ENCODE data around the gene PNRC1. TPM values are rescaled to one million over a fixed set of nuclear protein-coding genes. Genes with fewer than 3 reads are reported as not detected.
"Not testable (repeated sequence)": the region's sequence is repeated elsewhere in the genome, so short reads cannot be mapped to it uniquely, and the experiment has no call there.

Gene PNRC1
- total and polyA plus RNA-seq, 2 experiments from 2014 or later, result 35.0 to 38.6 TPM

DNA sequence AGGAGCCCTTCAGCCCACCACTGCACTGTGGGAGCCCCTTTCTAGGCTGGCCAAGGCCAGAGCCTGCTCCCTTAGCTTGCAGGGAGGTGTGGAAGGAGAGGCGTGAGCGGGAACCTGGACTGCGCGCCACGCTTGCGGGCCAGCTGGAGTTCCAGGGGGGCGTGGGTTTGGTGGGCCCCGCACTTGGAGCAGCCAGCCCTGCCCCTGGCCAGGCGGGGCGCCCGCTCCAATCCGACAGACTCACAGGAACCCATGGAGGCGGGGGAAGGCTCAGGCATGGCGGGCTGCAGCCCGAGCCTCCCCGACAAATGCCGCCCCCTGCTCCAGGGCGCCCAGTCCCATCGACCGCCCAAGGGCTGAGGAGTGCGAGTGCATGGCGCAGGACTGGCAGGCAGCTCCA lies 15.6 kb upstream of the PNRC1 start:
- not testable (repeated sequence) for H3K4me3 ChIP-seq; H3K27ac ChIP-seq (ENCODE audit: low read depth); H3K9me3 Mint-ChIP-seq; H3K36me3 Mint-ChIP-seq (ENCODE audit: low read depth); H3K4me3 Mint-ChIP-seq; H3K27me3 ChIP-seq (ENCODE audit: insufficient read depth); ATAC-seq; H2AFZ ChIP-seq; H3K27me3 Mint-ChIP-seq (ENCODE audit: insufficient read depth, low read depth, poor library complexity); H3K79me2 ChIP-seq (replicated peaks; ENCODE audit: insufficient read depth); H3K4me1 ChIP-seq (ENCODE audit: insufficient read depth); H3F3A ChIP-seq (replicated peaks; ENCODE audit: low read depth); H3K4me1 Mint-ChIP-seq; H3K27ac Mint-ChIP-seq; DNase-seq (ENCODE audit: low spot score); H3K9me2 ChIP-seq (ENCODE audit: insufficient read depth); H3K4me2 ChIP-seq; H3K36me3 ChIP-seq (ENCODE audit: insufficient read depth); H4K20me1 ChIP-seq (replicated peaks; ENCODE audit: insufficient read depth)

DNA sequence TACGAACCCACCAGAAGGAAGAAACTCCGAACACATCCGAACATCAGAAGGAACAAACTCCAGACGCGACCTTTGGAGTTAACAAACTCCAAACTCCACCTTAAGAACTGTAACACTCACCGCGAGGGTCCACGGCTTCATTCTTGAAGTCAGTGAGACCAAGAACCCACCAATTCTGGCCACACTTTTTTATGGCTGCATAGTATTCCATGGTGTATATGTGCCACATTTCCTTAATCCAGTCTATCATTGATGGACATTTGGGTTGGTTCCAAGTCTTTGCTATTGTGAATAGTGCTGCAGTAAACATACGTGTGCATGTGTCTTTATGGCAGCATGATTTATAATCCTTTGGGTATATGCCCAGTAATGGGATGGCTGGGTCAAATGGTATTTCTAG lies 14.4 kb upstream of the PNRC1 start:
- not testable (repeated sequence) for H3F3A ChIP-seq (replicated peaks; ENCODE audit: low read depth); H2AFZ ChIP-seq; H3K4me1 ChIP-seq (ENCODE audit: insufficient read depth); H3K4me3 ChIP-seq; H3K79me2 ChIP-seq (replicated peaks; ENCODE audit: insufficient read depth); H3K27me3 ChIP-seq (ENCODE audit: insufficient read depth); H3K4me3 Mint-ChIP-seq; H3K27ac ChIP-seq (ENCODE audit: low read depth); ATAC-seq; H3K27ac Mint-ChIP-seq; H3K4me2 ChIP-seq; H3K27me3 Mint-ChIP-seq (ENCODE audit: insufficient read depth, low read depth, poor library complexity); H3K9me3 Mint-ChIP-seq; H3K36me3 Mint-ChIP-seq (ENCODE audit: low read depth); H3K4me1 Mint-ChIP-seq; H4K20me1 ChIP-seq (replicated peaks; ENCODE audit: insufficient read depth); H3K36me3 ChIP-seq (ENCODE audit: insufficient read depth); DNase-seq (ENCODE audit: low spot score); H3K9me2 ChIP-seq (ENCODE audit: insufficient read depth)

DNA sequence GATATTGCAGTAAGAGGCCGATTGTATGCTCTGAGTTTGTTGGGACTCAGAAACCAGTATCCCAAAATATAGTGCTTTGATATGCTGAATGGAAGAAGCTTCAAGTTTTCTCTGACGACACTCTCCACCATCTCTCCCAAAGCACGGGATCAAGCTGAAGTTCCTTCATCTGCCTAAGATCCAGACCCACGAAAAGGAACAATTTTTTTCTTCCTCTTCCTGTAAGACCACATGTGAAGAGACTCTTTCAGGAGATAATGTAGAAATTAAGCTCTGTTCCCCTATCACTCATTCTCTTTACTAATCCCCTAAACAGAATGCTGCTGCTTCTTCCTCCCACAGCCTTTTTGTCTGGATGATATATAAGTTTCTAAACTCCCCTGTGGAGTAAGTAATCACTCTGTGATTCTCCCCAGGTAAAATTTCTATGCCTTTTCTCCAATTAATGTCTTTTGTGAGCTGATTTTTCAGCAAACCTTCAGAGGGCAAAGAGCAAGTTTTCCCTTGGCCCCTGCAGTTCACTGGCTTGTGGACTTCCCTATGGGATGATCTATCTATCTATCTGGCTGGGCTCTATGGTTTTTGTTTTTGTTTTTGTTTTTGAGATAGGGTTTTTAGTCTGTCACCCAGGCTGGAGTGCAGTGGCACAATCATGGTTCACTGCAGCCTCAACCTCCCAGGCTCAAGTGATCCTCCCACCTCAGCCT lies 13.5 kb upstream of the PNRC1 start:
- Mint-ChIP-seq H3K4me1 (no peaks in the 10 kb centered on the region; the same call in 2 of the 3 replicates), H3K9me3 (peaks cover 4% of the 10 kb centered on the region), H3K27ac (no peak overlapping the region), H3K36me3 (ENCODE audit: low read depth) (no peaks in the 10 kb centered on the region), H3K4me3 (no peak overlapping the region), H3K27me3 (ENCODE audit: insufficient read depth, low read depth, poor library complexity) (peaks cover under 1% of the 10 kb centered on the region)
- H3K36me3 ChIP-seq (ENCODE audit: insufficient read depth), result no peaks in the 10 kb centered on the region
- ATAC-seq, result no peak
- no peaks in the 10 kb centered on the region for H3K4me1 ChIP-seq (ENCODE audit: insufficient read depth)
- H3K9me2 ChIP-seq (ENCODE audit: insufficient read depth), result no peaks in the 10 kb centered on the region
- H3K27ac ChIP-seq (ENCODE audit: low read depth), result no peak overlapping the region
- no peak overlapping the region for H3K4me2 ChIP-seq
- H4K20me1 ChIP-seq (replicated peaks; ENCODE audit: insufficient read depth), result no peaks in the 10 kb centered on the region
- no peaks in the 10 kb centered on the region for H3F3A ChIP-seq (replicated peaks; ENCODE audit: low read depth)
- no peaks in the 10 kb centered on the region for H3K79me2 ChIP-seq (replicated peaks; ENCODE audit: insufficient read depth)
- DNase-seq (ENCODE audit: low spot score), result no peak
- H2AFZ ChIP-seq, result 0 out of 2 replicates have a peak overlapping the region, but pooled peaks have one; percentile 3
- no peak overlapping the region for H3K4me3 ChIP-seq
- no peaks in the 10 kb centered on the region for H3K27me3 ChIP-seq (ENCODE audit: insufficient read depth)
- TF ChIP-seq, protein P1, sequence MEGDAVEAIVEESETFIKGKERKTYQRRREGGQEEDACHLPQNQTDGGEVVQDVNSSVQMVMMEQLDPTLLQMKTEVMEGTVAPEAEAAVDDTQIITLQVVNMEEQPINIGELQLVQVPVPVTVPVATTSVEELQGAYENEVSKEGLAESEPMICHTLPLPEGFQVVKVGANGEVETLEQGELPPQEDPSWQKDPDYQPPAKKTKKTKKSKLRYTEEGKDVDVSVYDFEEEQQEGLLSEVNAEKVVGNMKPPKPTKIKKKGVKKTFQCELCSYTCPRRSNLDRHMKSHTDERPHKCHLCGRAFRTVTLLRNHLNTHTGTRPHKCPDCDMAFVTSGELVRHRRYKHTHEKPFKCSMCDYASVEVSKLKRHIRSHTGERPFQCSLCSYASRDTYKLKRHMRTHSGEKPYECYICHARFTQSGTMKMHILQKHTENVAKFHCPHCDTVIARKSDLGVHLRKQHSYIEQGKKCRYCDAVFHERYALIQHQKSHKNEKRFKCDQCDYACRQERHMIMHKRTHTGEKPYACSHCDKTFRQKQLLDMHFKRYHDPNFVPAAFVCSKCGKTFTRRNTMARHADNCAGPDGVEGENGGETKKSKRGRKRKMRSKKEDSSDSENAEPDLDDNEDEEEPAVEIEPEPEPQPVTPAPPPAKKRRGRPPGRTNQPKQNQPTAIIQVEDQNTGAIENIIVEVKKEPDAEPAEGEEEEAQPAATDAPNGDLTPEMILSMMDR (conservative IDR thresholded peaks at IDR 0.05; ENCODE audit: low read depth in 2 of 2), result no peak
- TF ChIP-seq, protein P2, sequence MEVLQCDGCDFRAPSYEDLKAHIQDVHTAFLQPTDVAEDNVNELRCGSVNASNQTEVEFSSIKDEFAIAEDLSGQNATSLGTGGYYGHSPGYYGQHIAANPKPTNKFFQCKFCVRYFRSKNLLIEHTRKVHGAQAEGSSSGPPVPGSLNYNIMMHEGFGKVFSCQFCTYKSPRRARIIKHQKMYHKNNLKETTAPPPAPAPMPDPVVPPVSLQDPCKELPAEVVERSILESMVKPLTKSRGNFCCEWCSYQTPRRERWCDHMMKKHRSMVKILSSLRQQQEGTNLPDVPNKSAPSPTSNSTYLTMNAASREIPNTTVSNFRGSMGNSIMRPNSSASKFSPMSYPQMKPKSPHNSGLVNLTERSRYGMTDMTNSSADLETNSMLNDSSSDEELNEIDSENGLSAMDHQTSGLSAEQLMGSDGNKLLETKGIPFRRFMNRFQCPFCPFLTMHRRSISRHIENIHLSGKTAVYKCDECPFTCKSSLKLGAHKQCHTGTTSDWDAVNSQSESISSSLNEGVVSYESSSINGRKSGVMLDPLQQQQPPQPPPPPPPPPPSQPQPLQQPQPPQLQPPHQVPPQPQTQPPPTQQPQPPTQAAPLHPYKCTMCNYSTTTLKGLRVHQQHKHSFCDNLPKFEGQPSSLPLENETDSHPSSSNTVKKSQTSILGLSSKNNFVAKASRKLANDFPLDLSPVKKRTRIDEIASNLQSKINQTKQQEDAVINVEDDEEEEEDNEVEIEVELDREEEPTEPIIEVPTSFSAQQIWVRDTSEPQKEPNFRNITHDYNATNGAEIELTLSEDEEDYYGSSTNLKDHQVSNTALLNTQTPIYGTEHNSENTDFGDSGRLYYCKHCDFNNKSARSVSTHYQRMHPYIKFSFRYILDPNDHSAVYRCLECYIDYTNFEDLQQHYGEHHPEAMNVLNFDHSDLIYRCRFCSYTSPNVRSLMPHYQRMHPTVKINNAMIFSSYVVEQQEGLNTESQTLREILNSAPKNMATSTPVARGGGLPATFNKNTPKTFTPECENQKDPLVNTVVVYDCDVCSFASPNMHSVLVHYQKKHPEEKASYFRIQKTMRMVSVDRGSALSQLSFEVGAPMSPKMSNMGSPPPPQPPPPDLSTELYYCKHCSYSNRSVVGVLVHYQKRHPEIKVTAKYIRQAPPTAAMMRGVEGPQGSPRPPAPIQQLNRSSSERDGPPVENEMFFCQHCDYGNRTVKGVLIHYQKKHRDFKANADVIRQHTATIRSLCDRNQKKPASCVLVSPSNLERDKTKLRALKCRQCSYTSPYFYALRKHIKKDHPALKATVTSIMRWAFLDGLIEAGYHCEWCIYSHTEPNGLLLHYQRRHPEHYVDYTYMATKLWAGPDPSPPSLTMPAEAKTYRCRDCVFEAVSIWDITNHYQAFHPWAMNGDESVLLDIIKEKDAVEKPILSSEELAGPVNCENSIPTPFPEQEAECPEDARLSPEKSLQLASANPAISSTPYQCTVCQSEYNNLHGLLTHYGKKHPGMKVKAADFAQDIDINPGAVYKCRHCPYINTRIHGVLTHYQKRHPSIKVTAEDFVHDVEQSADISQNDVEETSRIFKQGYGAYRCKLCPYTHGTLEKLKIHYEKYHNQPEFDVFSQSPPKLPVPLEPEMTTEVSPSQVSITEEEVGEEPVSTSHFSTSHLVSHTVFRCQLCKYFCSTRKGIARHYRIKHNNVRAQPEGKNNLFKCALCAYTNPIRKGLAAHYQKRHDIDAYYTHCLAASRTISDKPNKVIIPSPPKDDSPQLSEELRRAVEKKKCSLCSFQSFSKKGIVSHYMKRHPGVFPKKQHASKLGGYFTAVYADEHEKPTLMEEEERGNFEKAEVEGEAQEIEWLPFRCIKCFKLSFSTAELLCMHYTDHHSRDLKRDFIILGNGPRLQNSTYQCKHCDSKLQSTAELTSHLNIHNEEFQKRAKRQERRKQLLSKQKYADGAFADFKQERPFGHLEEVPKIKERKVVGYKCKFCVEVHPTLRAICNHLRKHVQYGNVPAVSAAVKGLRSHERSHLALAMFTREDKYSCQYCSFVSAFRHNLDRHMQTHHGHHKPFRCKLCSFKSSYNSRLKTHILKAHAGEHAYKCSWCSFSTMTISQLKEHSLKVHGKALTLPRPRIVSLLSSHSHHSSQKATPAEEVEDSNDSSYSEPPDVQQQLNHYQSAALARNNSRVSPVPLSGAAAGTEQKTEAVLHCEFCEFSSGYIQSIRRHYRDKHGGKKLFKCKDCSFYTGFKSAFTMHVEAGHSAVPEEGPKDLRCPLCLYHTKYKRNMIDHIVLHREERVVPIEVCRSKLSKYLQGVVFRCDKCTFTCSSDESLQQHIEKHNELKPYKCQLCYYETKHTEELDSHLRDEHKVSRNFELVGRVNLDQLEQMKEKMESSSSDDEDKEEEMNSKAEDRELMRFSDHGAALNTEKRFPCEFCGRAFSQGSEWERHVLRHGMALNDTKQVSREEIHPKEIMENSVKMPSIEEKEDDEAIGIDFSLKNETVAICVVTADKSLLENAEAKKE (CRISPR knock-in tag; IDR thresholded peaks at IDR 0.05), result no peak
- no peak for TF ChIP-seq EZH2phosphoT487 (IDR thresholded peaks at IDR 0.05; ENCODE audit: unreplicated experiment)
- no peak for TF ChIP-seq POLR2AphosphoS5 (IDR thresholded peaks at IDR 0.05; ENCODE audit: low read depth)
- TF ChIP-seq EZH2 (IDR thresholded peaks at IDR 0.05; ENCODE audit: low read depth, unreplicated experiment), result no peak
- TF ChIP-seq NANOG (IDR thresholded peaks at IDR 0.05; ENCODE audit: borderline replicate concordance), result no peak
- TF ChIP-seq, protein P3, sequence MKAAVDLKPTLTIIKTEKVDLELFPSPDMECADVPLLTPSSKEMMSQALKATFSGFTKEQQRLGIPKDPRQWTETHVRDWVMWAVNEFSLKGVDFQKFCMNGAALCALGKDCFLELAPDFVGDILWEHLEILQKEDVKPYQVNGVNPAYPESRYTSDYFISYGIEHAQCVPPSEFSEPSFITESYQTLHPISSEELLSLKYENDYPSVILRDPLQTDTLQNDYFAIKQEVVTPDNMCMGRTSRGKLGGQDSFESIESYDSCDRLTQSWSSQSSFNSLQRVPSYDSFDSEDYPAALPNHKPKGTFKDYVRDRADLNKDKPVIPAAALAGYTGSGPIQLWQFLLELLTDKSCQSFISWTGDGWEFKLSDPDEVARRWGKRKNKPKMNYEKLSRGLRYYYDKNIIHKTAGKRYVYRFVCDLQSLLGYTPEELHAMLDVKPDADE (IDR thresholded peaks at IDR 0.05), result no peak
- TF ChIP-seq ZNF114 (CRISPR knock-in tag; IDR thresholded peaks at IDR 0.05), result no peak

Data from GM23338 (cell line).